T-cell (primary cell): ENCODE measurements around the gene ADGRG1. TPM values are rescaled to one million over a fixed set of nuclear protein-coding genes. Genes with fewer than 3 reads are reported as not detected.

Source experiments
- ATAC-seq, 4 experiments: fragments of 200-7000 bp in 3 of 4; fragments of 150-1000 bp in 1 of 4; cut with Tn5 transposase; replicated peaks in 1 of 4; 1 replicate in 3 of 4; 2 replicates in 1 of 4; pipeline ENCODE4 v1.10.0; 2021; ENCODE audit warnings: moderate library complexity in 3 of 4, mild to moderate bottlenecking in 2 of 4, moderate number of reproducible peaks in 1 of 4
- CTCF ChIA-PET, 2 donors: fragments of 300-600 bp; sonication (Branson Sonifier 250); formaldehyde crosslinking; loops; one replicate each; lab custom pipeline; 2022; ENCODE audit warnings: antibody characterized with exemption in 2 of 2; lab: Charles Lee
- POLR2A ChIA-PET, 2 donors: fragments of 300-600 bp; sonication (Branson Sonifier 250); formaldehyde crosslinking; loops; one replicate each; lab custom pipeline; 2022; ENCODE audit warnings: antibody characterized with exemption in 2 of 2; lab: Charles Lee
- DNase-seq, 35 experiments: peaks; one replicate each; pipeline versions ENCODE4 v3.0.0 to v3.0.0-alpha.2; 2013 to 2023
- H3K27ac ChIP-seq: one replicate; pipeline ENCODE4 v1.5.1; 2013; ENCODE audit warnings: low read length
- H3K27me3 ChIP-seq, 2 experiments: replicated peaks in 1 of 2; 1 replicate in 1 of 2; 2 replicates in 1 of 2; pipeline versions ENCODE4 v1.6.1 to v1.7.0; 2013; ENCODE audit warnings: low read length in 1 of 2, mixed read lengths in 1 of 2; ENCODE audit not compliant: control insufficient read depth in 2 of 2, insufficient read depth in 2 of 2; ENCODE audit errors: extremely low read depth in 1 of 2
- H3K36me3 ChIP-seq, 2 donors: 1 replicate in 1 of 2; 2 replicates in 1 of 2; pipeline versions ENCODE4 v1.6.1 to v1.7.0; 2013; ENCODE audit warnings: low read length in 1 of 2; ENCODE audit not compliant: control insufficient read depth in 2 of 2, insufficient read depth in 1 of 2; ENCODE audit errors: extremely low read depth in 1 of 2
- H3K4me1 ChIP-seq, 2 experiments: 1 replicate in 1 of 2; 2 replicates in 1 of 2; pipeline versions ENCODE4 v1.6.1 to v1.7.0; 2013; ENCODE audit warnings: low read length in 2 of 2, mixed read lengths in 1 of 2; ENCODE audit not compliant: insufficient read depth in 2 of 2, control insufficient read depth in 1 of 2; ENCODE audit errors: extremely low read depth in 1 of 2
- H3K4me3 ChIP-seq, 2 donors: 1 replicate in 1 of 2; 2 replicates in 1 of 2; pipeline versions ENCODE4 v1.5.1 to v1.7.0; 2013; ENCODE audit warnings: mild to moderate bottlenecking in 2 of 2, low read length in 1 of 2, moderate library complexity in 1 of 2; ENCODE audit not compliant: control insufficient read depth in 1 of 2; ENCODE audit errors: extremely low read depth in 1 of 2
- H3K9me3 ChIP-seq: 2 replicates; pipeline ENCODE4 v1.7.0; 2013
- H3K27ac Mint-ChIP-seq, 2 donors: one replicate each; pipeline ENCODE4 v1.8.0; 2020 to 2021; ENCODE audit warnings: mild to moderate bottlenecking in 2 of 2, mixed read lengths in 2 of 2
- H3K27me3 Mint-ChIP-seq, 2 donors: one replicate each; pipeline ENCODE4 v1.8.0; 2021 to 2022; ENCODE audit warnings: mixed read lengths in 2 of 2
- H3K36me3 Mint-ChIP-seq: one replicate; pipeline ENCODE4 v1.8.0; 2021; ENCODE audit warnings: mixed read lengths
- H3K4me1 Mint-ChIP-seq, 3 donors: one replicate each; pipeline ENCODE4 v1.8.0; 2020 to 2022; ENCODE audit warnings: mixed read lengths in 3 of 3, mild to moderate bottlenecking in 1 of 3
- H3K4me3 Mint-ChIP-seq, 3 donors: one replicate each; pipeline ENCODE4 v1.8.0; 2020 to 2022; ENCODE audit warnings: mild to moderate bottlenecking in 3 of 3, mixed read lengths in 3 of 3, moderate library complexity in 3 of 3
- H3K9me3 Mint-ChIP-seq, 3 donors: one replicate each; pipeline ENCODE4 v1.8.0; 2020 to 2022; ENCODE audit warnings: mixed read lengths in 3 of 3
- WGBS: methylation state at CpG from one replicate; pipeline ENCODE4 v1.1.5; 2013; ENCODE audit warnings: missing lambda C conversion rate; ENCODE audit not compliant: insufficient coverage; 5-methylcytosine and 5-hydroxymethylcytosine counted together
- total RNA-seq, 35 experiments: library from RNA in 6 of 35; stranded (reverse) in 6 of 35; fragments of 120-200 nt in 1 of 35; gene quantifications; one replicate each; pipeline versions ENCODE4 v1.2.1 to v1.2.4 and lab custom pipeline; 2013 to 2026

Gene ADGRG1
- total RNA-seq, 5 donors from 2014 or later (not counting 1 experiment from before 2014, with no cell fraction given) = 7.8 to 91.7 (median 11.7) TPM

DNA sequence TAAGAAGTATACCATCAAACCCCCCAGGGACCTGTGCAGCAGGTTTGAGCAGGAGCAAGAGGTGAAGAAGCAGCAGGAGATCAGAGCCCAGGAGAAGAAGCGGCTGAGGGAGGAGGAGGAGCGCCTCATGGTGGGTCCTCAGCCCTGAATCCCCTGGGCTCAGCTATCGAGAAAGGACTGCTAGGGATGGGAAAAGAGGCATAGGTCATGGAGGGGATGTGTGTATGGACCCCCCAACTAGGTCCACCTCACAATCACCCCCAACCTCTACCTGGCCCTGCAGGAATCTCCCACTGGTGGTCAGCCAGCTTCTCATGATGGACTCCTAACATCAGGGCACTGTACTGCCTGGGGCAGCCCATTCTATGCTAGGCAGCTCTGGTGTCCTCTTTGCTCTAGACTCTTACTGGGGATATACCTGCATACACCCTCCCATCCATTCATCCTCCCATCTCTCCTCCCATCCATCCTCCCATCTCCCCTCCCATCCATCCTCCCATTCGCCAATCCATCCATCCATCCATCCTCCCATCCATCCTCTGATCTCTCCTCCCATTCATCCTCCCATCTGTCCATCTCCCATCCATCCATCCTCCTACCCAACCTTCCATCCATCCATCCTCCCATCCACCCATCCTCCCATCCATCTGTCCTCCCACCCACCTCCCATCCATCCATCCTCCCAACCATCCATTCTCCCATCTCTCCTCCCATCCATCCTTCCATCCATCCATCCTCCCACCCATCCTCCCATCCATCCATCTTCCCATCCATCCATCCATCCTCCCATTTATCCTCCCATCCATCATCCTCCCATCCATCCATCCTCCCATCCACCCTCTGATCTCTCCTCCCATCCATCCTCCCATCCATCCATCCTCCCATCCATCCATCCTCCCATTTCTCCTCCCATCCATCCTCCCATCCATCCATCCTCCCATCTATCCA lies 76.7 kb downstream of the ADGRG1 start:
- CTCF ChIA-PET = interaction anchor here in 1 of 2 donors (0.7 kb wide), 1 partner anchor 193 kb away, joined by 3 read pairs; no protein-coding TSS in a partner anchor
- Mint-ChIP-seq H3K27me3 (peaks cover 3 to 6% of the 10 kb centered on the region in 2 donors), H3K27ac (no peak overlapping the region), H3K4me1 (no peaks in the 10 kb centered on the region), H3K36me3 (no peaks in the 10 kb centered on the region), H3K9me3 (no peaks in the 10 kb centered on the region), H3K4me3 (no peak overlapping the region)
- no peak overlapping the region for H3K4me3 ChIP-seq
- 82% methylated on average over 3 of the region's 4 CpGs for WGBS
- ATAC-seq = peak in 1 of 4 experiments; percentile 13
- no peak for DNase-seq
- H3K27me3 ChIP-seq = peaks cover 0 to 6% of the 10 kb centered on the region in 2 experiments
- H3K27ac ChIP-seq = no peak overlapping the region
- H3K36me3 ChIP-seq = no peaks in the 10 kb centered on the region
- H3K9me3 ChIP-seq = no peaks in the 10 kb centered on the region
- POLR2A ChIA-PET = no interaction called here
- no peaks in the 10 kb centered on the region for H3K4me1 ChIP-seq

- H3K27me3 ChIP-seq = peaks cover 0 to 8% of the 10 kb centered on the region in 2 experiments
- H3K27ac Mint-ChIP-seq = no peak overlapping the region
- peaks cover 3 to 6% of the 10 kb centered on the region in 2 donors for H3K27me3 Mint-ChIP-seq
- no peaks in the 10 kb centered on the region for H3K9me3 ChIP-seq
- ChIA-PET CTCF (no interaction called here), POLR2A (no interaction called here)
- 95% methylated on average over 1 of the region's 1 CpG for WGBS
- H3K9me3 Mint-ChIP-seq = no peaks in the 10 kb centered on the region
- no peak overlapping the region for H3K4me3 Mint-ChIP-seq
- ATAC-seq (no peak), DNase-seq (no peak)
- no peak overlapping the region for H3K27ac ChIP-seq
- H3K36me3 ChIP-seq = no peaks in the 10 kb centered on the region
- no peaks in the 10 kb centered on the region for H3K4me1 ChIP-seq
- no peaks in the 10 kb centered on the region for H3K4me1 Mint-ChIP-seq
- H3K4me3 ChIP-seq = no peak overlapping the region
- H3K36me3 Mint-ChIP-seq = no peaks in the 10 kb centered on the region
Measured at GRCh38 chr16:57706717-57707116, 78.3 kb downstream of the ADGRG1 start.

DNA sequence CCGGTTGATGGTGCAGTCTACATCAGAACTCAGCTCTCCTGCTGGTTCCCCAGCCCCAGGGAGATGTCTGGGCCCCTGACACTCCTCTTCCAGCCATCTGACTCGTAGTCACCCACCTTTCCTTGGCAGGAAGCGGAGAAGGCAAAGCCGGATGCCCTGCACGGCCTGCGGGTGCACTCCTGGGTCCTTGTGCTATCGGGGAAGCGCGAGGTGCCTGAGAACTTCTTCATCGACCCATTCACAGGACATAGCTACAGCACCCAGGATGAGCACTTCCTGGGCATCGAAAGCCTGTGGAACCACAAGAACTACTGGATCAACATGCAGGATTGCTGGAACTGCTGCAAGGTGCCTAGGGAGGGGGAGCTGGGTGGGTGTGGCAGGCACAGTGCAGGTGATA lies 78.9 kb downstream of the ADGRG1 start:
- Mint-ChIP-seq H3K4me1 (no peaks in the 10 kb centered on the region), H3K27ac (no peak overlapping the region), H3K4me3 (no peak overlapping the region), H3K9me3 (no peaks in the 10 kb centered on the region), H3K27me3 (peaks cover 3 to 6% of the 10 kb centered on the region in 2 donors), H3K36me3 (no peaks in the 10 kb centered on the region)
- no peaks in the 10 kb centered on the region for H3K4me1 ChIP-seq
- H3K36me3 ChIP-seq = no peaks in the 10 kb centered on the region
- H3K9me3 ChIP-seq = no peaks in the 10 kb centered on the region
- ATAC-seq = no peak
- POLR2A ChIA-PET = no interaction called here
- CTCF ChIA-PET = no interaction called here
- no peak overlapping the region for H3K4me3 ChIP-seq
- no peak overlapping the region for H3K27ac ChIP-seq
- peaks cover 0 to 8% of the 10 kb centered on the region in 2 experiments for H3K27me3 ChIP-seq
- WGBS = 79% methylated on average over 4 of the region's 11 CpGs
- no peak for DNase-seq

GRCh38 chr16:57708168-57708567 lies 79.7 kb downstream of the ADGRG1 start:
- ATAC-seq = no peak
- peaks cover 5 to 6% of the 10 kb centered on the region in 2 donors for H3K27me3 Mint-ChIP-seq

DNA sequence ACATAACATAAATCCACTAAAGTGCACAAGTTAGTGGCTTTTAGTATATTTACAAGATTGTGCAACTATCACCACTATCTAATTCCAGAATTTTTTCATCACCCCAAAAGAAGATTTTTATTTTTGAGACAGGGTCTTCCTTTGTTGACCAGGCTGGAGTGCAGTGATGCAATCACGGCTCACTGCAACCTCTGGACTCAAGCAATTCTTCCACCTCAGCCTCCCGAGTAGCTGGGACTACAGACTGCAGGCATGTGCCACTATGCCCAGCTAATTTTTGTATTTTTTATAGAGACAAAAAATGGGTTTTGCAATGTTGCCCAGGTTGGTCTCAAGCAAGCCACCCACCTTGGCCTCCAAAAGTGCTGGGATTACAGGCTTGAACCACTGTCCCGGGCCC lies 81.2 kb downstream of the ADGRG1 start:
- H3K27me3 ChIP-seq = peaks cover 0 to 8% of the 10 kb centered on the region in 2 experiments
- Mint-ChIP-seq H3K4me3 (no peak overlapping the region), H3K9me3 (no peaks in the 10 kb centered on the region), H3K27ac (no peak overlapping the region), H3K4me1 (no peaks in the 10 kb centered on the region), H3K36me3 (no peaks in the 10 kb centered on the region), H3K27me3 (peaks cover 5 to 6% of the 10 kb centered on the region in 2 donors)
- no peak overlapping the region for H3K4me3 ChIP-seq
- H3K27ac ChIP-seq = no peak overlapping the region
- no peaks in the 10 kb centered on the region for H3K36me3 ChIP-seq
- DNase-seq (no peak), ATAC-seq (no peak)
- WGBS = no CpG with 5 or more reads among the region's 3 CpGs
- CTCF ChIA-PET = no interaction called here
- POLR2A ChIA-PET = no interaction called here
- H3K9me3 ChIP-seq = no peaks in the 10 kb centered on the region
- H3K4me1 ChIP-seq = no peaks in the 10 kb centered on the region

More at GRCh38 chr16:57708168-57708567, 79.7 kb downstream of the ADGRG1 start:
- Mint-ChIP-seq H3K36me3 (no peaks in the 10 kb centered on the region), H3K27ac (no peak overlapping the region), H3K4me1 (no peaks in the 10 kb centered on the region), H3K9me3 (no peaks in the 10 kb centered on the region), H3K4me3 (no peak overlapping the region)
- H3K27ac ChIP-seq = no peak overlapping the region
- H3K4me1 ChIP-seq = no peaks in the 10 kb centered on the region
- no peaks in the 10 kb centered on the region for H3K9me3 ChIP-seq
- POLR2A ChIA-PET = no interaction called here
- 56% methylated on average over 1 of the region's 3 CpGs for WGBS
- DNase-seq = no peak
- H3K27me3 ChIP-seq = peaks cover 0 to 8% of the 10 kb centered on the region in 2 experiments
- CTCF ChIA-PET = no interaction called here
- H3K4me3 ChIP-seq = no peak overlapping the region
- H3K36me3 ChIP-seq = no peaks in the 10 kb centered on the region

- Mint-ChIP-seq H3K36me3 (no peaks in the 10 kb centered on the region), H3K4me3 (no peak overlapping the region), H3K27me3 (peaks cover 5 to 6% of the 10 kb centered on the region in 2 donors), H3K9me3 (no peaks in the 10 kb centered on the region), H3K27ac (no peak overlapping the region), H3K4me1 (no peaks in the 10 kb centered on the region)
- H3K27ac ChIP-seq = no peak overlapping the region
- 80% methylated on average over 5 of the region's 5 CpGs for WGBS
- H3K27me3 ChIP-seq = peaks cover 0 to 10% of the 10 kb centered on the region in 2 experiments
- DNase-seq = no peak
- H3K36me3 ChIP-seq = no peaks in the 10 kb centered on the region
- ATAC-seq = no peak
- H3K4me3 ChIP-seq = no peak overlapping the region
- ChIA-PET POLR2A (no interaction called here), CTCF (no interaction called here)
- no peaks in the 10 kb centered on the region for H3K9me3 ChIP-seq
- no peaks in the 10 kb centered on the region for H3K4me1 ChIP-seq
Measured at GRCh38 chr16:57711346-57711745, 82.9 kb downstream of the ADGRG1 start.
